Liver (tissue), 3 donors: Measurements from ENCODE around the gene SLC52A1.

Experiments used
- CTCF ChIP-seq: fragments of 150-350 bp; IDR thresholded peaks from 2 replicates; pipeline ENCODE4 v1.5.1; 2017; ENCODE audit warnings: improper control_type of control experiment, low read depth, low read length; ENCODE audit not compliant: missing input control
- FOXA1 ChIP-seq: IDR thresholded peaks from 2 replicates; pipeline ENCODE4 v1.6.1; 2016; ENCODE audit warnings: antibody characterized with exemption
- GABPA ChIP-seq, 2 donors: IDR thresholded peaks in 1 of 2; conservative IDR thresholded peaks in 1 of 2; 2 replicates each; pipeline ENCODE4 v1.6.1; 2016; ENCODE audit warnings: antibody characterized with exemption in 2 of 2, mild to moderate bottlenecking in 1 of 2, moderate library complexity in 1 of 2
- HNF4A ChIP-seq, 2 donors: conservative IDR thresholded peaks; 2 replicates each; pipeline ENCODE4 v1.6.1; 2016; ENCODE audit warnings: antibody characterized with exemption in 2 of 2, mild to moderate bottlenecking in 2 of 2
- HNF4G ChIP-seq: IDR thresholded peaks from 2 replicates; pipeline ENCODE4 v1.6.1; 2016; ENCODE audit warnings: antibody characterized with exemption
- JUND ChIP-seq, 2 donors: IDR thresholded peaks; 2 replicates each; pipeline ENCODE4 v1.6.1; 2016; ENCODE audit warnings: antibody characterized with exemption in 2 of 2
- MAX ChIP-seq: IDR thresholded peaks from 2 replicates; pipeline ENCODE4 v1.6.1; 2016; ENCODE audit warnings: antibody characterized with exemption
- SP1 ChIP-seq: IDR thresholded peaks from 2 replicates; pipeline ENCODE4 v1.6.1; 2018; ENCODE audit warnings: antibody characterized with exemption, mild to moderate bottlenecking
- TF ChIP-seq, protein P1 (sequence below): IDR thresholded peaks from 2 replicates; pipeline ENCODE4 v1.6.1; 2016; ENCODE audit warnings: antibody characterized with exemption
- TF ChIP-seq, protein P2 (sequence below): IDR thresholded peaks from 2 replicates; pipeline ENCODE4 v1.6.1; 2016; ENCODE audit warnings: antibody characterized with exemption, mild to moderate bottlenecking
- donor health status: healthy.
- donor health status: healthy.

DNA sequence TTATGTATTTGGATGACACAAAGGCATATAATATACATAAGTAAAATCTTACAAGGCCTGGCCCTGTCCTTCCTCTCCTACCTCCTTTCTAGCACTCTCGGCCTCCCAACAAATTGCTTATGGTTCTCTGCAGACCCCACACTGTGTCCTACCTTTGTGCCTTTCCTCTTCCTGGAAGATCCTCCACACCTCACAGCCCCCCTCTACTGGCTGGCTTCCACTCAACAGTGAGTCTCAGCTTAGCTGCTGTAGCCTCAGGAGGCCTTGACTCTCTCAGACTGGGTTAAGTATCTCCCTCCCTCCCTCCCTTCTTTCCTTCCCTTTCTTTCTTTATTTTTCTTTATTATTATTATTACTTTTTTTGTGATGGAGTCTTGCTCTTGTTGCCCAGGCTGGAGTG is 8.3 kb upstream of the SLC52A1 start:
- TF ChIP-seq CTCF (no peak), GABPA (IDR thresholded peaks at IDR 0.05 in 1 of 2, conservative IDR thresholded peaks at IDR 0.05 in 1 of 2) (no peak), FOXA1 (no peak), JUND (IDR thresholded peaks at IDR 0.05) (no peak), HNF4G (no peak), SP1 (no peak), MAX (no peak), HNF4A (conservative IDR thresholded peaks at IDR 0.05) (no peak)
- TF ChIP-seq, protein P1, sequence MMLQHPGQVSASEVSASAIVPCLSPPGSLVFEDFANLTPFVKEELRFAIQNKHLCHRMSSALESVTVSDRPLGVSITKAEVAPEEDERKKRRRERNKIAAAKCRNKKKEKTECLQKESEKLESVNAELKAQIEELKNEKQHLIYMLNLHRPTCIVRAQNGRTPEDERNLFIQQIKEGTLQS = no peak
- TF ChIP-seq, protein P2, sequence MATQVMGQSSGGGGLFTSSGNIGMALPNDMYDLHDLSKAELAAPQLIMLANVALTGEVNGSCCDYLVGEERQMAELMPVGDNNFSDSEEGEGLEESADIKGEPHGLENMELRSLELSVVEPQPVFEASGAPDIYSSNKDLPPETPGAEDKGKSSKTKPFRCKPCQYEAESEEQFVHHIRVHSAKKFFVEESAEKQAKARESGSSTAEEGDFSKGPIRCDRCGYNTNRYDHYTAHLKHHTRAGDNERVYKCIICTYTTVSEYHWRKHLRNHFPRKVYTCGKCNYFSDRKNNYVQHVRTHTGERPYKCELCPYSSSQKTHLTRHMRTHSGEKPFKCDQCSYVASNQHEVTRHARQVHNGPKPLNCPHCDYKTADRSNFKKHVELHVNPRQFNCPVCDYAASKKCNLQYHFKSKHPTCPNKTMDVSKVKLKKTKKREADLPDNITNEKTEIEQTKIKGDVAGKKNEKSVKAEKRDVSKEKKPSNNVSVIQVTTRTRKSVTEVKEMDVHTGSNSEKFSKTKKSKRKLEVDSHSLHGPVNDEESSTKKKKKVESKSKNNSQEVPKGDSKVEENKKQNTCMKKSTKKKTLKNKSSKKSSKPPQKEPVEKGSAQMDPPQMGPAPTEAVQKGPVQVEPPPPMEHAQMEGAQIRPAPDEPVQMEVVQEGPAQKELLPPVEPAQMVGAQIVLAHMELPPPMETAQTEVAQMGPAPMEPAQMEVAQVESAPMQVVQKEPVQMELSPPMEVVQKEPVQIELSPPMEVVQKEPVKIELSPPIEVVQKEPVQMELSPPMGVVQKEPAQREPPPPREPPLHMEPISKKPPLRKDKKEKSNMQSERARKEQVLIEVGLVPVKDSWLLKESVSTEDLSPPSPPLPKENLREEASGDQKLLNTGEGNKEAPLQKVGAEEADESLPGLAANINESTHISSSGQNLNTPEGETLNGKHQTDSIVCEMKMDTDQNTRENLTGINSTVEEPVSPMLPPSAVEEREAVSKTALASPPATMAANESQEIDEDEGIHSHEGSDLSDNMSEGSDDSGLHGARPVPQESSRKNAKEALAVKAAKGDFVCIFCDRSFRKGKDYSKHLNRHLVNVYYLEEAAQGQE = no peak
